Measurements from ENCODE around the gene DHRS7B.

DHRS7B gene

GRCh38 chr17:21146362-21147015 lies 19.7 kb downstream of the DHRS7B start:
- Histone ChIP-seq H2AFZ (ENCODE audit: low read depth) (no peak overlapping the region), H3K4me1 (ENCODE audit: low read depth, poor library complexity, severe bottlenecking) (no peaks in the 10 kb centered on the region), H3K9ac (no peak overlapping the region), H3K36me3 (ENCODE audit: insufficient read depth) (no peaks in the 10 kb centered on the region), H4K20me1 (ENCODE audit: insufficient read depth) (no peaks in the 10 kb centered on the region), H3K27ac (no peak overlapping the region), H3K27me3 (ENCODE audit: insufficient read depth, low read depth) (no peaks in the 10 kb centered on the region), H3K4me3 (IDR thresholded peaks at IDR 0.05; ENCODE audit: insufficient read depth, low read depth, low read length) (no peak overlapping the region), H3K79me2 (ENCODE audit: insufficient read depth, low read depth) (no peaks in the 10 kb centered on the region), H3K4me2 (no peak overlapping the region)
- TF ChIP-seq CTCF (conservative IDR thresholded peaks at IDR 0.05; ENCODE audit: low read depth, low read length), result no peak

- Histone ChIP-seq H3K4me2 (no peak overlapping the region), H3K4me3 (IDR thresholded peaks at IDR 0.05; ENCODE audit: insufficient read depth, low read depth, low read length) (no peak overlapping the region), H4K20me1 (ENCODE audit: insufficient read depth) (no peaks in the 10 kb centered on the region), H2AFZ (ENCODE audit: low read depth) (no peak overlapping the region), H3K4me1 (ENCODE audit: low read depth, poor library complexity, severe bottlenecking) (no peaks in the 10 kb centered on the region), H3K27ac (no peak overlapping the region), H3K9ac (no peak overlapping the region), H3K36me3 (ENCODE audit: insufficient read depth) (no peaks in the 10 kb centered on the region), H3K27me3 (ENCODE audit: insufficient read depth, low read depth) (no peaks in the 10 kb centered on the region), H3K79me2 (ENCODE audit: insufficient read depth, low read depth) (no peaks in the 10 kb centered on the region)
- no peak for TF ChIP-seq CTCF (conservative IDR thresholded peaks at IDR 0.05; ENCODE audit: low read depth, low read length)
These were observed 22.9 kb downstream of the DHRS7B start for GRCh38 chr17:21149621-21150020.

GRCh38 chr17:21152731-21153130 lies 26.0 kb downstream of the DHRS7B start:
- no peaks in the 10 kb centered on the region for H3K79me2 ChIP-seq (ENCODE audit: insufficient read depth, low read depth)
- no peak overlapping the region for H2AFZ ChIP-seq (ENCODE audit: low read depth)
- no peaks in the 10 kb centered on the region for H4K20me1 ChIP-seq (ENCODE audit: insufficient read depth)
- H3K27me3 ChIP-seq (ENCODE audit: insufficient read depth, low read depth), result no peaks in the 10 kb centered on the region
- no peak overlapping the region for H3K27ac ChIP-seq
- H3K4me1 ChIP-seq (ENCODE audit: low read depth, poor library complexity, severe bottlenecking), result no peaks in the 10 kb centered on the region
- TF ChIP-seq CTCF (conservative IDR thresholded peaks at IDR 0.05; ENCODE audit: low read depth, low read length), result no peak
- no peak overlapping the region for H3K9ac ChIP-seq
- H3K4me3 ChIP-seq (IDR thresholded peaks at IDR 0.05; ENCODE audit: insufficient read depth, low read depth, low read length), result no peak overlapping the region
- H3K4me2 ChIP-seq, result no peak overlapping the region
- H3K36me3 ChIP-seq (ENCODE audit: insufficient read depth), result no peaks in the 10 kb centered on the region

GRCh38 chr17:21157586-21158370 lies 31.0 kb downstream of the DHRS7B start:
- H2AFZ ChIP-seq (ENCODE audit: low read depth), result no peak overlapping the region
- H3K36me3 ChIP-seq (ENCODE audit: insufficient read depth), result no peaks in the 10 kb centered on the region
- no peak overlapping the region for H3K4me2 ChIP-seq
- no peak overlapping the region for H3K9ac ChIP-seq
- H3K27me3 ChIP-seq (ENCODE audit: insufficient read depth, low read depth), result no peaks in the 10 kb centered on the region
- no peaks in the 10 kb centered on the region for H3K79me2 ChIP-seq (ENCODE audit: insufficient read depth, low read depth)
- H3K27ac ChIP-seq, result no peak overlapping the region
- H3K4me1 ChIP-seq (ENCODE audit: low read depth, poor library complexity, severe bottlenecking), result no peaks in the 10 kb centered on the region
- no peaks in the 10 kb centered on the region for H4K20me1 ChIP-seq (ENCODE audit: insufficient read depth)
- no peak overlapping the region for H3K4me3 ChIP-seq (IDR thresholded peaks at IDR 0.05; ENCODE audit: insufficient read depth, low read depth, low read length)
- TF ChIP-seq CTCF (conservative IDR thresholded peaks at IDR 0.05; ENCODE audit: low read depth, low read length), result no peak
